Hepatocyte (in vitro differentiated cells): Measurements from ENCODE around the gene PRCP.

Source experiments
- EZH2 ChIP-seq: fragments of 200-600 bp; sonication (generic); IDR thresholded peaks from 2 replicates; pipeline ENCODE4 v1.6.1; 2016; ENCODE audit warnings: antibody characterized with exemption, mild to moderate bottlenecking, borderline replicate concordance
- EZH2phosphoT487 ChIP-seq: fragments of 200-600 bp; sonication (generic); IDR thresholded peaks from one replicate; pipeline ENCODE4 v1.6.1; 2018; ENCODE audit warnings: antibody characterized with exemption, mild to moderate bottlenecking, low read depth, moderate library complexity; ENCODE audit not compliant: unreplicated experiment, severe bottlenecking
- TF ChIP-seq, protein P1 (sequence below): fragments of 200-600 bp; sonication (generic); IDR thresholded peaks from 2 replicates; pipeline ENCODE4 v1.5.1; 2016; ENCODE audit warnings: antibody characterized with exemption, mild to moderate bottlenecking; ENCODE audit not compliant: poor library complexity

DNA sequence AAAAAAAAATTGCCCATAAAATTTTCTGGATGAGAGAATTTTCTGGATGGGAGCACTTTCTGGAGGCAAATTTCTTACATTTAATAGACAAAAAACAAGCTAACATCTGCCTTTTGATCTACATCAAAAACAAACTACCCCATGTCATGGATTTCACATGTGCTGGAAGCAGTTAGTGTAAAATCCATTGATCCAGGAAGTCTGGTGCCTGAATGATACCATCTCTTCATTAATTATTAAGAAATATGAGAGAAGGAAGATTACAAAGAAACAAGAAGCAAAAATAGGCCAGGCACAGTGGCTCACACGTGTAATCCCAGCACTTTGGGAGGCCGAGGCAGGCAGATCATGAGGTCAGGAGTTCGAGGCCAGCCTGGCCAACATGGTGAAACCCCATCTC is 113.4 kb downstream of the PRCP start:
- TF ChIP-seq, protein P1, sequence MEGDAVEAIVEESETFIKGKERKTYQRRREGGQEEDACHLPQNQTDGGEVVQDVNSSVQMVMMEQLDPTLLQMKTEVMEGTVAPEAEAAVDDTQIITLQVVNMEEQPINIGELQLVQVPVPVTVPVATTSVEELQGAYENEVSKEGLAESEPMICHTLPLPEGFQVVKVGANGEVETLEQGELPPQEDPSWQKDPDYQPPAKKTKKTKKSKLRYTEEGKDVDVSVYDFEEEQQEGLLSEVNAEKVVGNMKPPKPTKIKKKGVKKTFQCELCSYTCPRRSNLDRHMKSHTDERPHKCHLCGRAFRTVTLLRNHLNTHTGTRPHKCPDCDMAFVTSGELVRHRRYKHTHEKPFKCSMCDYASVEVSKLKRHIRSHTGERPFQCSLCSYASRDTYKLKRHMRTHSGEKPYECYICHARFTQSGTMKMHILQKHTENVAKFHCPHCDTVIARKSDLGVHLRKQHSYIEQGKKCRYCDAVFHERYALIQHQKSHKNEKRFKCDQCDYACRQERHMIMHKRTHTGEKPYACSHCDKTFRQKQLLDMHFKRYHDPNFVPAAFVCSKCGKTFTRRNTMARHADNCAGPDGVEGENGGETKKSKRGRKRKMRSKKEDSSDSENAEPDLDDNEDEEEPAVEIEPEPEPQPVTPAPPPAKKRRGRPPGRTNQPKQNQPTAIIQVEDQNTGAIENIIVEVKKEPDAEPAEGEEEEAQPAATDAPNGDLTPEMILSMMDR = no peak
- TF ChIP-seq EZH2 = no peak
- no peak for TF ChIP-seq EZH2phosphoT487
